SK-N-SH (cell line): ENCODE results near the gene OSBPL5.

Experiments used
- JUND ChIP-seq: IDR thresholded peaks from 2 replicates; pipeline ENCODE4 v1.4.0; 2012
- TF ChIP-seq, protein P1 (sequence below): fragments of 200-600 bp; sonication (generic); IDR thresholded peaks from 2 replicates; pipeline ENCODE4 v1.6.1; 2017; ENCODE audit warnings: antibody characterized with exemption, mild to moderate bottlenecking, moderate library complexity

DNA sequence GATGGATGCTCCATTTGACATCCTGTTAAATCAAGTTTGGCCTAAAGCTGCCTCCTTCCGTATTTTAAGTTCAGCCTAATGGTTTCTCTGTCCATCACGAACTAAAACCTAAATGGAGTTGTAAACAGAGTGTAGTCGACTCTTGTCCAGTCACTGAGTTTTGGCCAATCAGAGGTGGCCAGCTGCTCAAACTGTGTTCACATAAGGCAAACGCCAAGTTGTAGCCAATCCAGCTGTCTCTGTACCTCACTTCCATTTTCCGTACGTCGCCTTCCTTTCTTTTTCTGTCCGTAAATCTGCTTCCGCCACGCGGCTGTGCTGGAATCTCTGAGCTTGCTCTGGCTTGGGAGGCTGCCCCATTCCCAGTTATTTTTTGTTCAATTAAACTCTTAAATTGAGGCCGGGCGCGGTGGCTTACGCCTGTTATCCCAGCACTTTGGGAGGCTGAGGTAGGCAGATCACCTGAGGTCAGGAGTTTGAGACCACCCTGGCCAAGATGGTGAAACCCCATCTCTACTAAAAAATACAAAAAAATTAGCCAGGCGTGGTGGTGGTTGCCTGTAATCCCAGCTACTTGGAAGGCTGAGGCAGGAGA is 87.2 kb downstream of the OSBPL5 start:
- TF ChIP-seq, protein P1, sequence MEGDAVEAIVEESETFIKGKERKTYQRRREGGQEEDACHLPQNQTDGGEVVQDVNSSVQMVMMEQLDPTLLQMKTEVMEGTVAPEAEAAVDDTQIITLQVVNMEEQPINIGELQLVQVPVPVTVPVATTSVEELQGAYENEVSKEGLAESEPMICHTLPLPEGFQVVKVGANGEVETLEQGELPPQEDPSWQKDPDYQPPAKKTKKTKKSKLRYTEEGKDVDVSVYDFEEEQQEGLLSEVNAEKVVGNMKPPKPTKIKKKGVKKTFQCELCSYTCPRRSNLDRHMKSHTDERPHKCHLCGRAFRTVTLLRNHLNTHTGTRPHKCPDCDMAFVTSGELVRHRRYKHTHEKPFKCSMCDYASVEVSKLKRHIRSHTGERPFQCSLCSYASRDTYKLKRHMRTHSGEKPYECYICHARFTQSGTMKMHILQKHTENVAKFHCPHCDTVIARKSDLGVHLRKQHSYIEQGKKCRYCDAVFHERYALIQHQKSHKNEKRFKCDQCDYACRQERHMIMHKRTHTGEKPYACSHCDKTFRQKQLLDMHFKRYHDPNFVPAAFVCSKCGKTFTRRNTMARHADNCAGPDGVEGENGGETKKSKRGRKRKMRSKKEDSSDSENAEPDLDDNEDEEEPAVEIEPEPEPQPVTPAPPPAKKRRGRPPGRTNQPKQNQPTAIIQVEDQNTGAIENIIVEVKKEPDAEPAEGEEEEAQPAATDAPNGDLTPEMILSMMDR: no peak
- no peak for TF ChIP-seq JUND
